HUES64 (cell line): ENCODE measurements around the gene CD6.

Experiments
- H3K27ac ChIP-seq: 2 replicates; pipeline ENCODE4 v1.7.0; 2013; ENCODE audit warnings: low read depth, low read length, inconsistent platforms
- H3K27me3 ChIP-seq: 2 replicates; pipeline ENCODE4 v1.6.1; 2013; ENCODE audit warnings: mild to moderate bottlenecking, low read length; ENCODE audit not compliant: insufficient read depth
- H3K36me3 ChIP-seq: 2 replicates; pipeline ENCODE4 v1.6.1; 2013; ENCODE audit warnings: mild to moderate bottlenecking, low read length; ENCODE audit not compliant: insufficient read depth
- H3K4me1 ChIP-seq: 2 replicates; pipeline ENCODE4 v1.6.1; 2013; ENCODE audit warnings: mild to moderate bottlenecking, low read length, moderate library complexity; ENCODE audit not compliant: insufficient read depth
- H3K4me3 ChIP-seq: 2 replicates; pipeline ENCODE4 v1.5.1; 2013; ENCODE audit warnings: mild to moderate bottlenecking, low read length, moderate library complexity
- H3K9ac ChIP-seq: 2 replicates; pipeline ENCODE4 v1.6.1; 2013; ENCODE audit warnings: mild to moderate bottlenecking, low read depth, low read length
- H3K9me3 ChIP-seq: 2 replicates; pipeline ENCODE4 v1.6.1; 2013; ENCODE audit warnings: low read depth, low read length; ENCODE audit not compliant: insufficient read depth
- WGBS: fragments of 150-250, 120-280 bp; methylation state at CpG from one replicate; pipeline ENCODE4 v1.1.7; 2013; ENCODE audit warnings: missing lambda C conversion rate; 5-methylcytosine and 5-hydroxymethylcytosine counted together

The CD6 gene

DNA sequence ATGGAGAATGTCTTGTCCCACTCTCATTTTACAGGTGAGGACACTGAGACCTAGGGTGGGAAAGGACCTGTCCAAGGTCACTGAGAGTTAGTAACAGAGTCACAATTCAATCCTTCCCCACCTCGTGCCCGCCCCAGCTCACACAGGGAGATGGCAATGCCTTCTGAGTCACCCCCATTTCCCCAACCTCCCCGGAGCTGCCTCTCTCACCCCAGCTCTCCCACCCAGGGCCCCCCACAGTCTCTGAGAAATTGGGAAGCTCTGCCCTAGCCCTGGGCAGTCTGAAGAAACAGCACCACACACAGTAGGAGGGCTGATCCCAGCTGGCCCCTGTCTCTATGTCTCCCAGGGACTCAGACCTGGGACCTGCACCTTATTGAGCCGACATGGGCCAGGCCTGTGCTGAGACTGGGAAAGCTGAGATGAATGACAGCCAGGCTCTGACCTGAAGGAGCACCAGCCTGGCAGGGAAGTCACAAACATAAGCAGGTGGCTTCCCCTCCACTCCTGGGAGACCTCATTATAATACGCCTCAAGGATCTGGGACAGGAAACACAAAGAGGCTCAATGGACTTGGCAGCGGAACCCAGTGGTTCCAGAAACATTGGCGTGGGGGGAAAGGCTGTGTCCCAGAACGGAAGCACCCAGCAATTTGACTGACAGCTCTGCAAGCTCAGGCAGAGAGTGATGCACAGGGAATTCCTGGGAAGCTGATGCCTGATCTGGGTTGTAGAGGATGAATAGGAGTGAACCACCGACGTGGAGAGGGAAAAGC lies 51.0 kb downstream of the CD6 start:
- WGBS: 68% methylated on average over 10 of the region's 10 CpGs
- H3K27me3 ChIP-seq: peaks cover 24% of the 10 kb centered on the region
- no peaks in the 10 kb centered on the region for H3K9me3 ChIP-seq
- H3K9ac ChIP-seq: no peak overlapping the region
- H3K4me3 ChIP-seq: no peak overlapping the region
- no peak overlapping the region for H3K27ac ChIP-seq
- no peaks in the 10 kb centered on the region for H3K36me3 ChIP-seq
- H3K4me1 ChIP-seq: peaks cover 3% of the 10 kb centered on the region; the same call in 1 of the 2 replicates

DNA sequence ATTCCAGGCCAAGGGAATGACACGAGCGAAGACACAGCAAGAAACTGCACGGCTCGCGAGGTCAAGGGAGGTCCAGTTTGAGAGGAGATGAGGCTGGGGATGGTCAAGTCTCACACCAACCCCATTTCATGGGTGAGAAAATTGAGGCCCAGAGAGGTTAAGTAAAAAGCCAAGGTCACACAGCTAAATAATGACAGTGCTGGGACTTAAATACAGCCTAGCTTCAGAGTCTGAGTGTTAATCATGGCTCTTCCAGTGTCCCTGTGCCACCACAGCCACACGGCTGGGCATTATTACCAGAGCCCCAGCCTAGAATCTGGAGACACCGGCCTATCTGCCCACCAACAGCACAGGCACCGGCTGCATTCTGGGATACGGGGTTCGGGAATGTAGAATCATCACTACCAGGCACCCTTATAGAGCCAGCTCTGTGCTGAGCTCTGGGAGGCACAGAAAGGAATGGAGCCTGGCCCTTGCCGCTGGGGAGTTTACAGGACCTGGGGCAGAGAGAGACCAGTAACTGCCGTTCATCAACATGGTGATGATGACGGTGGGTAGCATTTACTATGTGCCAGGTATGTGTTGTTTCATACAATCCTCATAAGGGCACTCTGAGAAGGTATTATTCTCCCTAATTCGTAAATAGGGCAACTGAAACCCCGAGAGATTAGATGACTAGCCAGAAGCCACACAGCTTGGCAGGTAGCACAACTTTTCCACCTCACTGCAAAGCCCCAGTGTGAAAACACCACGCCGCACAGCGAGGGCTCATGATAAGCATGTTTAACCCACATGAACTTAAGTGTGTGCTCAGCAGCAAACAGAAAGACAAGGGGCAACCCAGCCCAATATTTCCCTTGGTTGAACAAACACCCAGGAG lies 51.8 kb downstream of the CD6 start:
- no peaks in the 10 kb centered on the region for H3K9me3 ChIP-seq
- H3K27ac ChIP-seq: no peak overlapping the region
- no peaks in the 10 kb centered on the region for H3K36me3 ChIP-seq
- no peak overlapping the region for H3K9ac ChIP-seq
- no peak overlapping the region for H3K4me3 ChIP-seq
- peaks cover 3% of the 10 kb centered on the region; the same call in 1 of the 2 replicates for H3K4me1 ChIP-seq
- 88% methylated on average over 18 of the region's 18 CpGs for WGBS
- H3K27me3 ChIP-seq: peaks cover 22% of the 10 kb centered on the region

GRCh38 chr11:61023966-61024295 lies 52.5 kb downstream of the CD6 start:
- no peaks in the 10 kb centered on the region for H3K9me3 ChIP-seq
- peaks cover 3% of the 10 kb centered on the region; the same call in 1 of the 2 replicates for H3K4me1 ChIP-seq
- 69% methylated on average over 5 of the region's 5 CpGs for WGBS
- no peak overlapping the region for H3K27ac ChIP-seq
- no peaks in the 10 kb centered on the region for H3K36me3 ChIP-seq
- peaks cover 22% of the 10 kb centered on the region for H3K27me3 ChIP-seq
- no peak overlapping the region for H3K4me3 ChIP-seq
- H3K9ac ChIP-seq: no peak overlapping the region

DNA sequence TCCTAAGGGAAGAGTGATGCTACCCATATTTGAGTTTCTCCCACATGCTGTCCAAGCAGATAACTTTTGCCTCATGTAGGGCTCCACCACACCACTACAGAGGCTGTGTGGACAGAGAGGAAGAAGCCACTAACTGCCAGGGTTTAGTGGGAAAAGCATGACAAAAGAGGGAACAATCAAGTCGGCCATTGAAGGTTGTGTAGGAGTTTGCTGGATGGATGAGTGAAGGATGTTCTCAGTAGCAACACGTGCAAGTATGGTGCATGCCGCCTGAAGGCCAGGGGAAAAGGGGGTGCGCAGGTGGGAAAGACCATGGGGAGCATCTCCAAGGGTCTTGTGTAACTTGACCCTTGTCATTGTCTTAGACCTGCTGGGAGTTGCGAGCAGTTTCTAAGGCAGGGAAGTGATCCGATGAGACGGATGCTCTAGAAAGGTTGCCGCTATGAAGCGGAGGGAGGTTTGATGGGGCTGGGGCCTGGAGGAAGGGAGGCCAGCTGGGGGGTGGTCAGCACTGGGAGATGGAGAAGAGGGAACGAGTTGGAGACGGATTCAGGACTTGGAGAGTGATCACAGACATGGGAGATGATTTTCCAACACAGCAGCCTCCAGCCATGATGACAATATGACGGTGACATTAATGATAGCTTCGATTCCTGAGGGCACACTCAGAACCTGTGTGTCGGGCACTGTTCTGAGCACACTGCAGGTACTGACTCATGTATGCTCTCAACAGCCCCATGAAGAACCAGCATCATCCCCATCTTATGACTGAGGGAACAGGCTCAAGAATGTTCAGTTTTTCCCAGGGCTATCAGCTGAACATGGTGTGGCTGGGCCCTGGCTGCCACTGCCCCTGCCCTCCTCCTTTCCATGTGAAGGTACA lies 53.7 kb downstream of the CD6 start:
- Histone ChIP-seq H3K4me1 (peaks cover 3% of the 10 kb centered on the region; the same call in 1 of the 2 replicates), H3K4me3 (no peak overlapping the region)

GRCh38 chr11:61025821-61026120 lies 54.3 kb downstream of the CD6 start:
- H3K4me3 ChIP-seq: no peak overlapping the region
- peaks cover 3% of the 10 kb centered on the region; the same call in 1 of the 2 replicates for H3K4me1 ChIP-seq
- no peak overlapping the region for H3K27ac ChIP-seq
- H3K27me3 ChIP-seq: peaks cover 22% of the 10 kb centered on the region
- WGBS: 88% methylated on average over 5 of the region's 5 CpGs
- H3K9ac ChIP-seq: no peak overlapping the region
- no peaks in the 10 kb centered on the region for H3K9me3 ChIP-seq
- H3K36me3 ChIP-seq: no peaks in the 10 kb centered on the region

More for the DNA sequence above, 53.7 kb downstream of the CD6 start:
- no peaks in the 10 kb centered on the region for H3K36me3 ChIP-seq
- 83% methylated on average over 14 of the region's 14 CpGs for WGBS
- peaks cover 22% of the 10 kb centered on the region for H3K27me3 ChIP-seq
- no peaks in the 10 kb centered on the region for H3K9me3 ChIP-seq
- no peak overlapping the region for H3K9ac ChIP-seq
- H3K27ac ChIP-seq: no peak overlapping the region

DNA sequence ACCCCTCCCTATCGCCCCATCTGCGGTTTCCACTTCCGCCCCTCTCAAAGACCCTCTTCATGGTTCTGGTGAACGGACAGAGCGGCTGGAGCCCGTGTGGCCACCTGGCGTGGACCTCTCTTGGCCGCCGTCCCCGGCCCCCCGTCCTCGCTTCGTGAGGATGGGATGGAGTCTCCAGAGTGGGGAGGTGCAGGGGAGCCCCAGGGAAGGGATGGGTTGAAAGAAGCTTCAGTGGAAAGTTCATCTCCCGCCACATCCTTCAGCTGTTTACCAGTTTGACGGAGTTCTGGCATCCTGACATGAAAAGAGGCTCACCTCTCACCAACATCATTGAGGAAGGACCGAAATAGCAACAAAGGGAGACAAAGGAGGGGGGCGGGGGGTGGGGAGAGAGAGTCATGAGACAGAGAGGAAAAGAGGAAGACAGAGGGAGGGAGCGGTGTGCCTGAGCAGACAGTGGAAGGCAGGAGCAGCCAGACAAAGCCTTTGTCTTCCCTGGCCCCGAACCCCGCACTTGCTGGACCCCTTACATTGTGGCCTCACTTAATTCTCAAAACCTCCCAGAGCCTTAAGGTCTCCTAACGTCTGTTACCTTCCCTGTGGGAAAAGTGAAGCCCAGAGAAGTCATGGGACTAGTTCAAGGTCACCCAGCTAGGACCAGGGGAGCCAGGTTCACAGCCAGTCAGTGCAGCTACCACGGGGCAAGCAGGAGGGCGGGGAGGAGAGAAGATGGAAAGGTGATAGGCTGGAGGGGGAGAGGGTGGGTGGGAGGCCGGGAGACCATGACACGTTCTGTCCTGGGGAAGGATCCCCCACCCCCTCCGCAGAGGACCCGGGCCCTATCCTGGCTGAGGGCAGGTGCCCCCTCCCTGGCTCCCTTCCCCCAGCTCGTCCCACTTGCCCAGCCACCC lies 54.9 kb downstream of the CD6 start:
- Histone ChIP-seq H3K4me3 (no peak overlapping the region), H3K9ac (no peak overlapping the region), H3K27me3 (peaks cover 20% of the 10 kb centered on the region), H3K27ac (no peak overlapping the region), H3K4me1 (peaks cover 3% of the 10 kb centered on the region; the same call in 1 of the 2 replicates), H3K9me3 (no peaks in the 10 kb centered on the region), H3K36me3 (no peaks in the 10 kb centered on the region)
- WGBS: 79% methylated on average over 24 of the region's 28 CpGs

DNA sequence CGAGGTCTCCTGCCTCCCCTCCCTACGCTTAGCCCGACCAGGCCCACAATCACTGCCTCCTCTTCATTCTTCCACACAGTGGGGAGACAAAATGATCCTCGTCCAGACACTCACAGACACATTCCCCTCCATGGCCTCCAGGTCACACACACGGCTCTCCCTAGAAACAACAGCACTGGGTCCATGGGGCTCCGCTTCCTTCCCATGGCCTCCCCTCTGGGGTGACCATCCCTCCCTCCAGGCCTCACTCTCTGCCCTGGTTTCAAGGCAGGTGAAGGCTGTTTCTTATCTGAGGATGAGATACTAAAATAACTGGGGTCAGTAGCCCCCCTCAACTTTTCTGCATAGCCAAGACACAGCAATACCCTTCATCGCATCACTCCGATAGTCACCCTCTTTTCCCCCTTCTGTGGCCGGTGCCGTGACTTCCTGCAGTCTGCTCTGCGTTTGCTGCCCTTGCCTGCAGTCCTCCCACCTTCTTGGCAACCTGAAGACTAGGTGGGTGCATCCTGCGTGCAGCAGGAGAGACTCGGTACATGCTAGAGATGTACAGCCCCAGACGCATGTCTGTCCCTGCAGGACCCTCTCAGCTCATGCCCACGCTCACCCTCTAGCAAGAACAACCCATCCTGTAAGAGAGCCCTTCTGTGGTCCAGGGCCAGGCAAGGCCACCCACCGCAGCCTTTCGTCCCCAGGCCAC lies 55.8 kb downstream of the CD6 start:
- H3K9me3 ChIP-seq: no peaks in the 10 kb centered on the region
- no peak overlapping the region for H3K4me3 ChIP-seq
- H3K9ac ChIP-seq: no peak overlapping the region
- H3K4me1 ChIP-seq: peaks cover 3% of the 10 kb centered on the region; the same call in 1 of the 2 replicates
- H3K27ac ChIP-seq: no peak overlapping the region
- H3K27me3 ChIP-seq: peaks cover 18% of the 10 kb centered on the region; the same call in 1 of the 2 replicates
- H3K36me3 ChIP-seq: no peaks in the 10 kb centered on the region
- 91% methylated on average over 17 of the region's 17 CpGs for WGBS

GRCh38 chr11:61028135-61028729 lies 56.8 kb downstream of the CD6 start:
- Histone ChIP-seq H3K9me3 (no peaks in the 10 kb centered on the region), H3K9ac (no peak overlapping the region), H3K27me3 (peaks cover 18% of the 10 kb centered on the region; the same call in 1 of the 2 replicates), H3K4me3 (no peak overlapping the region), H3K4me1 (peaks cover 3% of the 10 kb centered on the region; the same call in 1 of the 2 replicates), H3K27ac (no peak overlapping the region), H3K36me3 (no peaks in the 10 kb centered on the region)
- WGBS: 84% methylated on average over 7 of the region's 7 CpGs

- Histone ChIP-seq H3K4me1 (no peaks in the 10 kb centered on the region), H3K36me3 (no peaks in the 10 kb centered on the region), H3K4me3 (no peak overlapping the region), H3K27ac (no peak overlapping the region), H3K9ac (no peak overlapping the region), H3K27me3 (no peaks in the 10 kb centered on the region; the same call in 1 of the 2 replicates), H3K9me3 (no peaks in the 10 kb centered on the region)
- 90% methylated on average over 2 of the region's 2 CpGs for whole genome bisulfite sequencing
These were observed 61.3 kb downstream of the CD6 start for GRCh38 chr11:61032824-61033223.
